Measurements from ENCODE around the gene ERG. TPM values are rescaled to one million over a fixed set of nuclear protein-coding genes. Genes with fewer than 3 reads are reported as not detected.

Gene ERG
- total RNA-seq (2022) = not detected in 2 replicates
- Bru-seq, nascent RNA = percentile 3 among the genes with signal in this experiment
- percentile 1 among the genes with signal in this experiment for BruChase-seq, experiment 1, labeled RNA remaining after a 6-hour chase
- percentile 2 among the genes with signal in this experiment for BruChase-seq, experiment 2, labeled RNA remaining after a 2-hour chase
- long read RNA-seq = 0 reads

- Mint-ChIP-seq H3K9me3 (ENCODE audit: low read depth, unreplicated experiment) (no peaks in the 10 kb centered on the region), H3K4me3 (ENCODE audit: low read depth, unreplicated experiment) (no peak within 1 kb of the TSS), H3K27me3 (ENCODE audit: unreplicated experiment) (peaks cover 48% of the 10 kb centered on the region), H3K36me3 (ENCODE audit: insufficient read depth, unreplicated experiment) (no peaks in the 10 kb centered on the region), H3K27ac (ENCODE audit: unreplicated experiment) (no peak within 1 kb of the TSS), H3K4me1 (ENCODE audit: low read depth, unreplicated experiment) (no peaks in the 10 kb centered on the region)
- intact Hi-C loops (cut with micrococcal nuclease; ENCODE audit: unreplicated experiment) = no loop called here
- TF ChIP-seq, protein P1, sequence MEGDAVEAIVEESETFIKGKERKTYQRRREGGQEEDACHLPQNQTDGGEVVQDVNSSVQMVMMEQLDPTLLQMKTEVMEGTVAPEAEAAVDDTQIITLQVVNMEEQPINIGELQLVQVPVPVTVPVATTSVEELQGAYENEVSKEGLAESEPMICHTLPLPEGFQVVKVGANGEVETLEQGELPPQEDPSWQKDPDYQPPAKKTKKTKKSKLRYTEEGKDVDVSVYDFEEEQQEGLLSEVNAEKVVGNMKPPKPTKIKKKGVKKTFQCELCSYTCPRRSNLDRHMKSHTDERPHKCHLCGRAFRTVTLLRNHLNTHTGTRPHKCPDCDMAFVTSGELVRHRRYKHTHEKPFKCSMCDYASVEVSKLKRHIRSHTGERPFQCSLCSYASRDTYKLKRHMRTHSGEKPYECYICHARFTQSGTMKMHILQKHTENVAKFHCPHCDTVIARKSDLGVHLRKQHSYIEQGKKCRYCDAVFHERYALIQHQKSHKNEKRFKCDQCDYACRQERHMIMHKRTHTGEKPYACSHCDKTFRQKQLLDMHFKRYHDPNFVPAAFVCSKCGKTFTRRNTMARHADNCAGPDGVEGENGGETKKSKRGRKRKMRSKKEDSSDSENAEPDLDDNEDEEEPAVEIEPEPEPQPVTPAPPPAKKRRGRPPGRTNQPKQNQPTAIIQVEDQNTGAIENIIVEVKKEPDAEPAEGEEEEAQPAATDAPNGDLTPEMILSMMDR (IDR thresholded peaks at IDR 0.05; ENCODE audit: unreplicated experiment) = no peak
- no TSS peak for BruUV-seq (replicated peaks)
- DNase-seq = no peak
- CTCF ChIA-PET = no interaction called here
Measured at GRCh38 chr21:38498057-38498833, at the start of gene ERG. Gene ERG, minus strand, starts transcription at chr21:38498477. Its CDS starts 97 bp downstream, at chr21:38498380.

DNA sequence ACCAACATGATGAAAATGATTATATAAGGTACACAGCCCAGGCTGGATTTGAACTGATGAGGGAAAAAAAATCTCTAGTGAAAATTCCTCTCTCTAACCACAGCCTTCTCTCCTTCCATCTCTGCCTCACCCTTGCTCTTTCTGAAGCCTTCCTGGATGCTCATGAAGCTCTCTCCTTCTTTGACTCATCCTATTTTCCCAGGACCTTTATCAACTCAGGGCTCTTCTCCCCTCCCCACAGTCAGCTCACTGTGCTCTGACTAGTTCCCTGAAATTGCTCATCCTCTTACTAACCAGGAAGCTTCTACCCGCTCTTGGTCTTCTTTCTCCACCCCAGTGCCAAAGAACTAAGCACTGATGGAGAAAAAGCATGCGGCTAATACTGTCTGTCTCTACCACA lies 46.4 kb upstream of the ERG start:
- no peak for DNase-seq
- no peak overlapping the region for H3K4me3 Mint-ChIP-seq (ENCODE audit: low read depth, unreplicated experiment)
- no TSS peak for BruUV-seq (replicated peaks)
- no peak overlapping the region for H3K27ac Mint-ChIP-seq (ENCODE audit: unreplicated experiment)
- CTCF ChIA-PET = no interaction called here
- intact Hi-C loops (cut with micrococcal nuclease; ENCODE audit: unreplicated experiment) = no loop called here
- TF ChIP-seq, protein P1 (IDR thresholded peaks at IDR 0.05; ENCODE audit: unreplicated experiment) = no peak
- H3K4me1 Mint-ChIP-seq (ENCODE audit: low read depth, unreplicated experiment) = no peaks in the 10 kb centered on the region
- H3K36me3 Mint-ChIP-seq (ENCODE audit: insufficient read depth, unreplicated experiment) = no peaks in the 10 kb centered on the region
- no peaks in the 10 kb centered on the region for H3K9me3 Mint-ChIP-seq (ENCODE audit: low read depth, unreplicated experiment)
- H3K27me3 Mint-ChIP-seq (ENCODE audit: unreplicated experiment) = no peaks in the 10 kb centered on the region

GRCh38 chr21:38542263-38542662 lies 44.0 kb upstream of the ERG start:
- intact Hi-C loops (cut with micrococcal nuclease; ENCODE audit: unreplicated experiment) = no loop called here
- Mint-ChIP-seq H3K36me3 (ENCODE audit: insufficient read depth, unreplicated experiment) (no peaks in the 10 kb centered on the region), H3K27me3 (ENCODE audit: unreplicated experiment) (peaks cover 12% of the 10 kb centered on the region), H3K4me1 (ENCODE audit: low read depth, unreplicated experiment) (no peaks in the 10 kb centered on the region), H3K27ac (ENCODE audit: unreplicated experiment) (no peak overlapping the region), H3K4me3 (ENCODE audit: low read depth, unreplicated experiment) (no peak overlapping the region), H3K9me3 (ENCODE audit: low read depth, unreplicated experiment) (no peaks in the 10 kb centered on the region)
- TF ChIP-seq, protein P1 (IDR thresholded peaks at IDR 0.05; ENCODE audit: unreplicated experiment) = no peak
- no peak for DNase-seq
- no TSS peak for BruUV-seq (replicated peaks)
- CTCF ChIA-PET = no interaction called here

GRCh38 chr21:38538353-38538752 lies 40.1 kb upstream of the ERG start:
- TF ChIP-seq, protein P1 (IDR thresholded peaks at IDR 0.05; ENCODE audit: unreplicated experiment) = no peak
- peaks cover 30% of the 10 kb centered on the region for H3K27me3 Mint-ChIP-seq (ENCODE audit: unreplicated experiment)
- intact Hi-C loops (cut with micrococcal nuclease; ENCODE audit: unreplicated experiment) = no loop called here
- H3K36me3 Mint-ChIP-seq (ENCODE audit: insufficient read depth, unreplicated experiment) = no peaks in the 10 kb centered on the region
- H3K4me3 Mint-ChIP-seq (ENCODE audit: low read depth, unreplicated experiment) = no peak overlapping the region
- BruUV-seq (replicated peaks) = no TSS peak
- H3K9me3 Mint-ChIP-seq (ENCODE audit: low read depth, unreplicated experiment) = no peaks in the 10 kb centered on the region
- DNase-seq = no peak
- H3K27ac Mint-ChIP-seq (ENCODE audit: unreplicated experiment) = no peak overlapping the region
- H3K4me1 Mint-ChIP-seq (ENCODE audit: low read depth, unreplicated experiment) = no peaks in the 10 kb centered on the region
- CTCF ChIA-PET = no interaction called here

Measured in Calu3 (cell line).